ENCODE data around the gene EIF2B5. TPM values are rescaled to one million over a fixed set of nuclear protein-coding genes. Genes with fewer than 3 reads are reported as not detected.

The EIF2B5 gene
- total RNA-seq, 4 donors from 2014 or later: 27.9 to 46.5 (median 42.2) TPM

DNA sequence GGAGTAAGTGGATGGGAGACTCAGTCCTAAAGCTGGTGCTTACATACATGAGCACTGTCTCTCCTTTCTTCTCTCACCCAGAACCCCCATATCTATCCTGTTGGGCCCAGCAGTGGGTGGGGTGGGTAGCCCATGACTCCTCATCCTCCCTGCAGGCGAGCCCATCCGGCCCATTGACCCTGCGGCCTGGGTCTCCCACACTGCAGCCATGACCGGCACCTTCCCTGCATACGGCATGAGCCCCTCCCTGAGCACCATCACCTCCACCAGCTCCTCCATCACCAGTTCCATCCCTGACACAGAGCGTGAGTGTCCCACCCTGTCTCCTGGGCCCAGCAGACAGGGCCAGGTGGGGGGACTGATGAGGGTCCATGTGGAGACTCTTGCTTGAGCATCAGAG lies 31.5 kb downstream of the EIF2B5 start:
- DNase-seq: no peak
- TF ChIP-seq, protein P1, sequence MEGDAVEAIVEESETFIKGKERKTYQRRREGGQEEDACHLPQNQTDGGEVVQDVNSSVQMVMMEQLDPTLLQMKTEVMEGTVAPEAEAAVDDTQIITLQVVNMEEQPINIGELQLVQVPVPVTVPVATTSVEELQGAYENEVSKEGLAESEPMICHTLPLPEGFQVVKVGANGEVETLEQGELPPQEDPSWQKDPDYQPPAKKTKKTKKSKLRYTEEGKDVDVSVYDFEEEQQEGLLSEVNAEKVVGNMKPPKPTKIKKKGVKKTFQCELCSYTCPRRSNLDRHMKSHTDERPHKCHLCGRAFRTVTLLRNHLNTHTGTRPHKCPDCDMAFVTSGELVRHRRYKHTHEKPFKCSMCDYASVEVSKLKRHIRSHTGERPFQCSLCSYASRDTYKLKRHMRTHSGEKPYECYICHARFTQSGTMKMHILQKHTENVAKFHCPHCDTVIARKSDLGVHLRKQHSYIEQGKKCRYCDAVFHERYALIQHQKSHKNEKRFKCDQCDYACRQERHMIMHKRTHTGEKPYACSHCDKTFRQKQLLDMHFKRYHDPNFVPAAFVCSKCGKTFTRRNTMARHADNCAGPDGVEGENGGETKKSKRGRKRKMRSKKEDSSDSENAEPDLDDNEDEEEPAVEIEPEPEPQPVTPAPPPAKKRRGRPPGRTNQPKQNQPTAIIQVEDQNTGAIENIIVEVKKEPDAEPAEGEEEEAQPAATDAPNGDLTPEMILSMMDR (IDR thresholded peaks at IDR 0.05): no peak
- no peak for TF ChIP-seq POLR2A (IDR thresholded peaks at IDR 0.05)
- Histone ChIP-seq H3K36me3 (peaks cover 59 to 62% of the 10 kb centered on the region in 2 donors), H3K27ac (no peak overlapping the region), H3K9me3 (no peaks in the 10 kb centered on the region), H3K27me3 (no peaks in the 10 kb centered on the region), H3K4me3 (replicated peaks in 1 of 3) (no peak overlapping the region), H3K4me1 (peaks cover 0 to 2% of the 10 kb centered on the region in 2 donors)
- intact Hi-C loops (cut with DNase I): no loop called here
- WGBS, 2 donors: 94 to 98% methylated on average over 6 of the region's 6 CpGs

DNA sequence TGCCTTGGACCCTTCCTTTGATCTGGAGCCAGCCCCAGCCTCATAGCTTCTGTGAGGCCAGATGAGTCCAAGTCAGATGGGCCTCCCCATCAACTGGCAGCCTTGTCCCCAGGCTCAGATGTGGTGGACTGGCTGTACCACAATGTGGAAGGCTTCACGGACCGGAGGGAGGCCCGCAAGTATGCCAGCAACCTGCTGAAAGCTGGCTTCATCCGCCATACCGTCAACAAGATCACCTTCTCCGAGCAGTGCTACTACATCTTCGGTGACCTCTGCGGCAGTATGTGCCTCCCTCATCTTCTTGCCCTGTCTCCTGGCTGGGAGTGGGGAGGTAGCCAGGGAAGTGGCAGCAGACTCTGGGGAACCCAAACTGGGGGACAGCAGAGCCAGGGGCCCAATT lies 32.6 kb downstream of the EIF2B5 start:
- no peak for DNase-seq
- H3K27ac ChIP-seq: no peak overlapping the region
- no peaks in the 10 kb centered on the region for H3K27me3 ChIP-seq
- no peak for TF ChIP-seq POLR2A (IDR thresholded peaks at IDR 0.05)
- TF ChIP-seq, protein P1 (IDR thresholded peaks at IDR 0.05): no peak
- 92 to 96% methylated on average over 7 to 8 of the region's 8 CpGs for WGBS, 2 donors
- no peaks in the 10 kb centered on the region for H3K4me1 ChIP-seq
- H3K4me3 ChIP-seq (replicated peaks in 1 of 3): no peak overlapping the region
- H3K36me3 ChIP-seq: peaks cover 59 to 62% of the 10 kb centered on the region in 2 donors
- intact Hi-C loops (cut with DNase I): no loop called here
- no peaks in the 10 kb centered on the region for H3K9me3 ChIP-seq

- no peak for DNase-seq
- Histone ChIP-seq H3K36me3 (peaks cover 59 to 60% of the 10 kb centered on the region in 2 donors), H3K27me3 (no peaks in the 10 kb centered on the region), H3K27ac (no peak overlapping the region), H3K4me3 (replicated peaks in 1 of 3) (no peak overlapping the region), H3K9me3 (no peaks in the 10 kb centered on the region), H3K4me1 (no peaks in the 10 kb centered on the region)
- intact Hi-C loops (cut with DNase I): no loop called here
- 88 to 90% methylated on average over 9 of the region's 9 CpGs for WGBS, 2 donors
- no peak for TF ChIP-seq POLR2A (IDR thresholded peaks at IDR 0.05)
- TF ChIP-seq, protein P1 (IDR thresholded peaks at IDR 0.05): no peak
These were observed 33.4 kb downstream of the EIF2B5 start for GRCh38 chr3:184168363-184169120.

DNA sequence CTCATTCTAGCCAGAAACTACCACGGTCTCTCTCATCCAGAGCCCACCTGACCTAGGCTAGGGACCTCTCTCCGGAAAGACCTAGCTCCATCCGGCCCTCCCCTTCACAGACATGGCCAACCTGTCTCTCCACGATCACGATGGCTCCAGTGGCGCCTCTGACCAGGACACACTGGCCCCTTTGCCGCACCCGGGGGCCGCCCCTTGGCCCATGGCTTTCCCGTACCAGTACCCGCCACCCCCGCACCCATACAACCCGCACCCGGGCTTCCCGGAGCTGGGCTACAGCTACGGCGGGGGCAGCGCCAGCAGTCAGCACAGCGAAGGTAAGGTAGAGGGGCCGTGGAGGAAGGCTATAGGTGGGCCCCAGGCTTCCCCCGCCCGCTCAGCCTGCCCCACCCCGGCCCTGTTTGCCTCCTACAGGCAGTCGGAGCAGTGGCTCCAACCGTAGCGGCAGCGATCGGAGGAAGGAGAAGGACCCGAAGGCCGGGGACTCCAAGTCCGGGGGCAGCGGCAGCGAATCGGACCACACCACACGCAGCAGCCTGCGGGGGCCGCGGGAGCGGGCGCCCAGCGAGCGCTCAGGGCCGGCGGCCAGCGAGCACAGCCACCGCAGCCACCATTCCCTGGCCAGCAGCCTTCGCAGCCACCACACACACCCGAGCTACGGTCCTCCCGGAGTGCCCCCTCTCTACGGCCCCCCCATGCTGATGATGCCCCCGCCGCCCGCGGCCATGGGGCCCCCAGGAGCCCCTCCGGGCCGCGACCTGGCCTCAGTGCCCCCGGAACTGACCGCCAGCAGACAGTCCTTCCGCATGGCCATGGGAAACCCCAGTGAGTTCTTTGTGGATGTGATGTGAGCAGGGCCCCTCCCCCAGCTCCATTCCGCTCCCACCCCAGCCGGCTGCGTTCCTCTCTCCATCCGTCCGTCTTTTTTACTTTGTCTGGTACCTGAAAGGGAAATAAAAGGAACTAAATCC lies 35.0 kb downstream of the EIF2B5 start:
- H3K4me3 ChIP-seq (replicated peaks in 1 of 3): no peak overlapping the region
- H3K27ac ChIP-seq: no peak overlapping the region
- H3K36me3 ChIP-seq: peaks cover 44 to 49% of the 10 kb centered on the region in 2 donors
- peaks cover 5 to 6% of the 10 kb centered on the region in 2 donors for H3K4me1 ChIP-seq
- intact Hi-C loops (cut with DNase I): no loop called here
- TF ChIP-seq, protein P1 (IDR thresholded peaks at IDR 0.05): no peak
- no peak for TF ChIP-seq POLR2A (IDR thresholded peaks at IDR 0.05)
- no peaks in the 10 kb centered on the region for H3K27me3 ChIP-seq
- no peak for DNase-seq
- H3K9me3 ChIP-seq: no peaks in the 10 kb centered on the region
- 89 to 92% methylated on average over 38 to 59 of the region's 66 CpGs for WGBS, 2 donors
